ENCODE measurements around the gene NMRK2. TPM values are rescaled to one million over a fixed set of nuclear protein-coding genes. Genes with fewer than 3 reads are reported as not detected.
"Not testable (repeated sequence)": the region's sequence is repeated elsewhere in the genome, so short reads cannot be mapped to it uniquely, and the experiment has no call there.

NMRK2 gene
- total RNA-seq, 1 donor from 2014 or later: not detected

GRCh38 chr19:3966051-3967017 is 33.5 kb downstream of the NMRK2 start:
- H3K27me3 ChIP-seq: no peaks in the 10 kb centered on the region
- H3K9me3 ChIP-seq: no peaks in the 10 kb centered on the region
- no peak for TF ChIP-seq CTCF (IDR thresholded peaks at IDR 0.05)
- H3K4me3 ChIP-seq: peak overlapping the region in 1 of 2 donors; percentile 38
- H3K27ac ChIP-seq: peak overlapping the region; percentile 91 to 99
- H3K4me1 ChIP-seq: peaks cover 29 to 43% of the 10 kb centered on the region in 2 donors
- intact Hi-C loops (cut with DNase I): loop anchor here (5.0 kb wide), 2 partner anchors 101 to 294 kb away; partner anchors contain the start of gene ZBTB7A
- no peak for DNase-seq (ENCODE audit: low spot score in 2 of 2)
- peaks cover 66 to 70% of the 10 kb centered on the region in 2 donors for H3K36me3 ChIP-seq

GRCh38 chr19:3967983-3968382 is 35.1 kb downstream of the NMRK2 start:
- H3K27ac ChIP-seq: peak overlapping the region; percentile 91 to 99
- DNase-seq (ENCODE audit: low spot score in 2 of 2); H3K9me3 ChIP-seq; H3K27me3 ChIP-seq: not testable (repeated sequence)
- H3K36me3 ChIP-seq: peaks cover 49 to 57% of the 10 kb centered on the region in 2 donors
- peak overlapping the region in 1 of 2 donors; percentile 38 for H3K4me3 ChIP-seq
- intact Hi-C loops (cut with DNase I): loop anchor here (1.0 to 5.0 kb wide), 3 partner anchors 99 to 296 kb away; partner anchors contain the start of genes MRPL54 and ZBTB7A
- H3K4me1 ChIP-seq: peaks cover 29 to 43% of the 10 kb centered on the region in 2 donors

GRCh38 chr19:3968556-3969434 is 35.9 kb downstream of the NMRK2 start:
- Histone ChIP-seq H3K27ac (peak overlapping the region; percentile 99 to 100), H3K36me3 (peaks cover 41 to 48% of the 10 kb centered on the region in 2 donors), H3K27me3 (no peaks in the 10 kb centered on the region), H3K4me3 (peak overlapping the region; percentile 78 to 98), H3K4me1 (peaks cover 29 to 43% of the 10 kb centered on the region in 2 donors), H3K9me3 (no peaks in the 10 kb centered on the region)
- intact Hi-C loops (cut with DNase I): loop anchor here (1.0 to 5.0 kb wide), 3 partner anchors 99 to 296 kb away; partner anchors contain the start of genes MRPL54 and ZBTB7A
- peak; percentile 90 to 97 for DNase-seq (ENCODE audit: low spot score in 2 of 2)
- TF ChIP-seq CTCF (IDR thresholded peaks at IDR 0.05): no peak

GRCh38 chr19:3969435-3970312 is 36.8 kb downstream of the NMRK2 start:
- no peak for TF ChIP-seq CTCF (IDR thresholded peaks at IDR 0.05)
- no peaks in the 10 kb centered on the region for H3K27me3 ChIP-seq
- H3K36me3 ChIP-seq: peaks cover 33 to 40% of the 10 kb centered on the region in 2 donors
- H3K4me1 ChIP-seq: peaks cover 29 to 43% of the 10 kb centered on the region in 2 donors
- H3K27ac ChIP-seq: peak overlapping the region; percentile 99 to 100
- intact Hi-C loops (cut with DNase I): loop anchor here (5.0 kb wide), 2 partner anchors 98 to 297 kb away; partner anchors contain the start of gene ZBTB7A
- H3K9me3 ChIP-seq: no peaks in the 10 kb centered on the region
- peak; percentile 58 to 89 for DNase-seq (ENCODE audit: low spot score in 2 of 2)
- peak overlapping the region; percentile 78 to 98 for H3K4me3 ChIP-seq

- intact Hi-C loops (cut with DNase I): no loop called here
- H3K4me3 ChIP-seq: peak overlapping the region; percentile 78 to 98
- H3K4me1 ChIP-seq: peaks cover 29 to 39% of the 10 kb centered on the region in 2 donors
- no peaks in the 10 kb centered on the region for H3K9me3 ChIP-seq
- DNase-seq (ENCODE audit: low spot score in 2 of 2): no peak
- TF ChIP-seq CTCF (IDR thresholded peaks at IDR 0.05): no peak
- H3K27me3 ChIP-seq: no peaks in the 10 kb centered on the region
- H3K27ac ChIP-seq: peak overlapping the region; percentile 99 to 100
- H3K36me3 ChIP-seq: peaks cover 27 to 37% of the 10 kb centered on the region in 2 donors
Measured at GRCh38 chr19:3970313-3970807, 37.5 kb downstream of the NMRK2 start.

All from ascending aorta (tissue), 2 donors.